ENCODE measurements around the gene FGF12.

Gene FGF12

GRCh38 chr3:192570315-192570714 is 157.0 kb downstream of the FGF12 start:
- no peaks in the 10 kb centered on the region for H3K36me3 ChIP-seq (ENCODE audit: control insufficient read depth in 1 of 2, insufficient read depth in 2 of 2, low read length in 2 of 2)
- no peak overlapping the region for H3K27ac ChIP-seq (ENCODE audit: low read depth, low read length)
- peaks cover 4 to 14% of the 10 kb centered on the region in 2 donors for H3K4me1 ChIP-seq (ENCODE audit: control insufficient read depth in 1 of 2, insufficient read depth in 2 of 2, low read length in 2 of 2)
- no peak overlapping the region for H3K4me3 ChIP-seq (ENCODE audit: low read depth in 1 of 2, low read length in 2 of 2)
- no peak overlapping the region for H3K9ac ChIP-seq (ENCODE audit: low read depth in 1 of 2, low read length in 2 of 2)
- H3K9me3 ChIP-seq (ENCODE audit: control insufficient read depth in 1 of 2, low read length in 2 of 2): no peaks in the 10 kb centered on the region
- peaks cover 0 to 3% of the 10 kb centered on the region in 2 donors for H3K27me3 ChIP-seq (ENCODE audit: control insufficient read depth in 1 of 2, insufficient read depth in 2 of 2, low read length in 2 of 2)

DNA sequence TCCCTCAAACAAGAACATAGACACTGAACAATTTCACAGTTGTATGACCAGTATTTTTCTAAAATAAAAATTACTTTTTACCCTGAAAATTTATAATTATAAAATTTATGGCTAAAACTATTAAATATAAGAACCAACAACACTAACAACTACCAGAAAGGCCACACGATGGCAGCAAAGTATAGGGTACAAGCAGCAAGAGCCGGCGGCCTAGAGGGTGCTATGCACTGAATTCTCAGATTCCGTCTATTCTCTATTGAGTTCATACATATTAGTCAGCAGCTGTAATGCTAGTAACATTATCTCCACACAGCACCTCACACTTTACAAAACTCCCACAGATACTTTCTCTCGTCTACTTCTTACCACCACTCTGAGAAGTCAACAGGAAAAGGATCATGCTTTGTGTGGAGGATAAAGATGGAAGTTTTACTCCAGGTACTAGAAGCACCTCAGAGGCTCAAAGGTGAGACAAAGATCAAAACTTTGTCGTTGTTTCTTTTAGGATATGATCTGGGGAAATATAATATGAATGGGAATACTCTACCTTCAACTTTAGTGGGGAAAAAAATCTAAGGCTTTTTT is 160.5 kb downstream of the FGF12 start:
- Histone ChIP-seq H3K9me3 (ENCODE audit: control insufficient read depth in 1 of 2, low read length in 2 of 2) (no peaks in the 10 kb centered on the region), H3K27me3 (ENCODE audit: control insufficient read depth in 1 of 2, insufficient read depth in 2 of 2, low read length in 2 of 2) (peaks cover 0 to 3% of the 10 kb centered on the region in 2 donors), H3K4me3 (ENCODE audit: low read depth in 1 of 2, low read length in 2 of 2) (no peak overlapping the region), H3K36me3 (ENCODE audit: control insufficient read depth in 1 of 2, insufficient read depth in 2 of 2, low read length in 2 of 2) (no peaks in the 10 kb centered on the region), H3K27ac (ENCODE audit: low read depth, low read length) (no peak overlapping the region), H3K9ac (ENCODE audit: low read depth in 1 of 2, low read length in 2 of 2) (no peak overlapping the region), H3K4me1 (ENCODE audit: control insufficient read depth in 1 of 2, insufficient read depth in 2 of 2, low read length in 2 of 2) (peaks cover 4 to 14% of the 10 kb centered on the region in 2 donors)

DNA sequence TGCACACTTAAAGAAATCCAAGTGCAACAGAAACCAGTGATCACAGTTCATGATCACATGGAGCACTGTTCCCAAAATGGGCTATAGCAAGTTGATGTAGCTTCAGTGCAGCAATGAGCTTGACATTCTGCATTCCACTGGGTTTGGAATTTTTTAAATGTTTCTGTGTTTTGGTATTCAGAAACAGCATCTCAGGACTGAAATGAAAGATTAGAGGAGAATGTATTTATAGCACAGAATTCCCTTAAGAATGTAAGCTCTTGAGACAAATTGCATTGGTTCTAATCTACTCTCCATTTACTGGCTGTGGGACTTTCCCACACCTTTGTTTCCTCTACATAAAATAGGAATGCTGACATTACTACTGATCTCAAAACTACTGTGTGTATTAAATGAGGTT is 162.7 kb downstream of the FGF12 start:
- Histone ChIP-seq H3K36me3 (ENCODE audit: control insufficient read depth in 1 of 2, insufficient read depth in 2 of 2, low read length in 2 of 2) (no peaks in the 10 kb centered on the region), H3K27me3 (ENCODE audit: control insufficient read depth in 1 of 2, insufficient read depth in 2 of 2, low read length in 2 of 2) (no peaks in the 10 kb centered on the region), H3K9me3 (ENCODE audit: control insufficient read depth in 1 of 2, low read length in 2 of 2) (no peaks in the 10 kb centered on the region), H3K9ac (ENCODE audit: low read depth in 1 of 2, low read length in 2 of 2) (no peak overlapping the region), H3K27ac (ENCODE audit: low read depth, low read length) (no peak overlapping the region), H3K4me1 (ENCODE audit: control insufficient read depth in 1 of 2, insufficient read depth in 2 of 2, low read length in 2 of 2) (peaks cover 0 to 2% of the 10 kb centered on the region in 2 donors), H3K4me3 (ENCODE audit: low read depth in 1 of 2, low read length in 2 of 2) (no peak overlapping the region)

GRCh38 chr3:192563417-192563816 is 163.9 kb downstream of the FGF12 start:
- H3K9me3 ChIP-seq (ENCODE audit: control insufficient read depth in 1 of 2, low read length in 2 of 2): no peaks in the 10 kb centered on the region
- H3K36me3 ChIP-seq (ENCODE audit: control insufficient read depth in 1 of 2, insufficient read depth in 2 of 2, low read length in 2 of 2): no peaks in the 10 kb centered on the region
- H3K27me3 ChIP-seq (ENCODE audit: control insufficient read depth in 1 of 2, insufficient read depth in 2 of 2, low read length in 2 of 2): no peaks in the 10 kb centered on the region
- no peaks in the 10 kb centered on the region for H3K4me1 ChIP-seq (ENCODE audit: control insufficient read depth in 1 of 2, insufficient read depth in 2 of 2, low read length in 2 of 2)
- no peak overlapping the region for H3K4me3 ChIP-seq (ENCODE audit: low read depth in 1 of 2, low read length in 2 of 2)
- H3K27ac ChIP-seq (ENCODE audit: low read depth, low read length): no peak overlapping the region
- no peak overlapping the region for H3K9ac ChIP-seq (ENCODE audit: low read depth in 1 of 2, low read length in 2 of 2)

DNA sequence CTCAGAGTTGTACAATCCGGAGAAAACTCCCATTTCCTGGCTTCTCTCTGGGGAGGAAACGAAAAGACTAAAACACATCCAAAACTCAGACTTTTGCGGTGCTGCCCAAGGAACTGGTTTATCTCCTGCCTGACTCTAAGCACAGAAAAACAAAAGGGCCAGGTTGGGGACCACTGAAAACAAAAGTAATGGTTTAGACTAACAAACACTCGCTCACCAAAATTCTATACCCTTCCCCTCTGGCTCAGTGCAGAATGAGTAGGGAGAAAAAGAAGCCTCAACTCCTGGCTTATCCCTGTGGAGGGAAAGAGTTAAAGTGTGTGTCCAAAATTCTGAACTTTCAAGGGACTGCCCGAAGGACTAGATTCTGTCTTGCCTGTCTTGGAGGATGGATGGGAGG is 173.6 kb downstream of the FGF12 start:
- H3K9ac ChIP-seq (ENCODE audit: low read depth in 1 of 2, low read length in 2 of 2): no peak overlapping the region
- no peaks in the 10 kb centered on the region for H3K36me3 ChIP-seq (ENCODE audit: control insufficient read depth in 1 of 2, insufficient read depth in 2 of 2, low read length in 2 of 2)
- H3K9me3 ChIP-seq (ENCODE audit: control insufficient read depth in 1 of 2, low read length in 2 of 2): no peaks in the 10 kb centered on the region
- no peaks in the 10 kb centered on the region for H3K27me3 ChIP-seq (ENCODE audit: control insufficient read depth in 1 of 2, insufficient read depth in 2 of 2, low read length in 2 of 2)
- H3K27ac ChIP-seq (ENCODE audit: low read depth, low read length): no peak overlapping the region
- no peak overlapping the region for H3K4me3 ChIP-seq (ENCODE audit: low read depth in 1 of 2, low read length in 2 of 2)
- H3K4me1 ChIP-seq (ENCODE audit: control insufficient read depth in 1 of 2, insufficient read depth in 2 of 2, low read length in 2 of 2): no peaks in the 10 kb centered on the region

GRCh38 chr3:192550356-192550755 is 177.0 kb downstream of the FGF12 start:
- Histone ChIP-seq H3K4me1 (ENCODE audit: control insufficient read depth in 1 of 2, insufficient read depth in 2 of 2, low read length in 2 of 2) (no peaks in the 10 kb centered on the region), H3K27me3 (ENCODE audit: control insufficient read depth in 1 of 2, insufficient read depth in 2 of 2, low read length in 2 of 2) (no peaks in the 10 kb centered on the region), H3K4me3 (ENCODE audit: low read depth in 1 of 2, low read length in 2 of 2) (no peak overlapping the region), H3K9me3 (ENCODE audit: control insufficient read depth in 1 of 2, low read length in 2 of 2) (no peaks in the 10 kb centered on the region), H3K9ac (ENCODE audit: low read depth in 1 of 2, low read length in 2 of 2) (no peak overlapping the region), H3K36me3 (ENCODE audit: control insufficient read depth in 1 of 2, insufficient read depth in 2 of 2, low read length in 2 of 2) (no peaks in the 10 kb centered on the region), H3K27ac (ENCODE audit: low read depth, low read length) (no peak overlapping the region)

- Histone ChIP-seq H3K27me3 (ENCODE audit: control insufficient read depth in 1 of 2, insufficient read depth in 2 of 2, low read length in 2 of 2) (no peaks in the 10 kb centered on the region), H3K9ac (ENCODE audit: low read depth in 1 of 2, low read length in 2 of 2) (no peak overlapping the region), H3K4me1 (ENCODE audit: control insufficient read depth in 1 of 2, insufficient read depth in 2 of 2, low read length in 2 of 2) (no peaks in the 10 kb centered on the region), H3K27ac (ENCODE audit: low read depth, low read length) (no peak overlapping the region), H3K36me3 (ENCODE audit: control insufficient read depth in 1 of 2, insufficient read depth in 2 of 2, low read length in 2 of 2) (no peaks in the 10 kb centered on the region), H3K9me3 (ENCODE audit: control insufficient read depth in 1 of 2, low read length in 2 of 2) (no peaks in the 10 kb centered on the region), H3K4me3 (ENCODE audit: low read depth in 1 of 2, low read length in 2 of 2) (no peak overlapping the region)
Observed at GRCh38 chr3:192545333-192545732, 182.0 kb downstream of the FGF12 start.

GRCh38 chr3:192543163-192543562 is 184.2 kb downstream of the FGF12 start:
- Histone ChIP-seq H3K9me3 (ENCODE audit: control insufficient read depth in 1 of 2, low read length in 2 of 2) (no peaks in the 10 kb centered on the region), H3K36me3 (ENCODE audit: control insufficient read depth in 1 of 2, insufficient read depth in 2 of 2, low read length in 2 of 2) (no peaks in the 10 kb centered on the region), H3K27ac (ENCODE audit: low read depth, low read length) (no peak overlapping the region), H3K4me1 (ENCODE audit: control insufficient read depth in 1 of 2, insufficient read depth in 2 of 2, low read length in 2 of 2) (no peaks in the 10 kb centered on the region), H3K4me3 (ENCODE audit: low read depth in 1 of 2, low read length in 2 of 2) (no peak overlapping the region), H3K9ac (ENCODE audit: low read depth in 1 of 2, low read length in 2 of 2) (no peak overlapping the region), H3K27me3 (ENCODE audit: control insufficient read depth in 1 of 2, insufficient read depth in 2 of 2, low read length in 2 of 2) (no peaks in the 10 kb centered on the region)

GRCh38 chr3:192516820-192517219 is 210.5 kb downstream of the FGF12 start:
- H3K27me3 ChIP-seq (ENCODE audit: control insufficient read depth in 1 of 2, insufficient read depth in 2 of 2, low read length in 2 of 2): peaks cover 21 to 22% of the 10 kb centered on the region in 2 donors
- no peak overlapping the region for H3K9ac ChIP-seq (ENCODE audit: low read depth in 1 of 2, low read length in 2 of 2)
- H3K4me3 ChIP-seq (ENCODE audit: low read depth in 1 of 2, low read length in 2 of 2): no peak overlapping the region
- no peak overlapping the region for H3K27ac ChIP-seq (ENCODE audit: low read depth, low read length)
- H3K36me3 ChIP-seq (ENCODE audit: control insufficient read depth in 1 of 2, insufficient read depth in 2 of 2, low read length in 2 of 2): no peaks in the 10 kb centered on the region
- H3K9me3 ChIP-seq (ENCODE audit: control insufficient read depth in 1 of 2, low read length in 2 of 2): no peaks in the 10 kb centered on the region
- H3K4me1 ChIP-seq (ENCODE audit: control insufficient read depth in 1 of 2, insufficient read depth in 2 of 2, low read length in 2 of 2): no peaks in the 10 kb centered on the region

DNA sequence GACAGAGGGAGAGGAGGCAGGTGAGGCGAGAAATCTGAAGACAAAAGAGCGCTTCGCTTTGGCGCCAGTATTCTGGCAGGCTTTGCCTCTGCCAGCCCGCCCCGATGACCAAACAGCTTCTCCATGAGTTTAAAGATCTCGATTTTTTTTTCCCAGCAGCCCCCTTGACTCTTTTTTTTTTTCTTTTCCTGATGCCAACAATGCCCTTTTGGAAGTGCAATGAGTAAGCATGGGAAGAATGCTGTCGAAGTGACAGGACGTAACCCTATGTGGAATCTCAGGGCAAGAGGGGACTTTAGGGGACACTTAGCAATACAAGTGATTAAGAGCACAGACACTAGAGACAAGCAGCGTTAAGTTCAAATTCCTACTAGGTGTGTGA is 211.7 kb downstream of the FGF12 start:
- Histone ChIP-seq H3K9ac (ENCODE audit: low read depth in 1 of 2, low read length in 2 of 2) (no peak overlapping the region), H3K9me3 (ENCODE audit: control insufficient read depth in 1 of 2, low read length in 2 of 2) (no peaks in the 10 kb centered on the region), H3K27me3 (ENCODE audit: control insufficient read depth in 1 of 2, insufficient read depth in 2 of 2, low read length in 2 of 2) (peaks cover 21 to 22% of the 10 kb centered on the region in 2 donors), H3K27ac (ENCODE audit: low read depth, low read length) (no peak overlapping the region), H3K36me3 (ENCODE audit: control insufficient read depth in 1 of 2, insufficient read depth in 2 of 2, low read length in 2 of 2) (no peaks in the 10 kb centered on the region), H3K4me1 (ENCODE audit: control insufficient read depth in 1 of 2, insufficient read depth in 2 of 2, low read length in 2 of 2) (no peaks in the 10 kb centered on the region), H3K4me3 (ENCODE audit: low read depth in 1 of 2, low read length in 2 of 2) (peak overlapping the region; percentile 56 to 57)
